Activated naive CD4-positive, alpha-beta T cell treated with anti-CD3 and anti-CD28 coated beads, Interleukin-2, amount 50 U/mL, for 16 hours (primary cell): ENCODE results near the gene TNRC18.

Experiments
- DNase-seq: peaks from one replicate; pipeline ENCODE4 v3.0.0-alpha.2; 2020

TNRC18 gene

GRCh38 chr7:5448378-5449037 is 24.9 kb upstream of the TNRC18 start:
- no peak for DNase-seq

DNA sequence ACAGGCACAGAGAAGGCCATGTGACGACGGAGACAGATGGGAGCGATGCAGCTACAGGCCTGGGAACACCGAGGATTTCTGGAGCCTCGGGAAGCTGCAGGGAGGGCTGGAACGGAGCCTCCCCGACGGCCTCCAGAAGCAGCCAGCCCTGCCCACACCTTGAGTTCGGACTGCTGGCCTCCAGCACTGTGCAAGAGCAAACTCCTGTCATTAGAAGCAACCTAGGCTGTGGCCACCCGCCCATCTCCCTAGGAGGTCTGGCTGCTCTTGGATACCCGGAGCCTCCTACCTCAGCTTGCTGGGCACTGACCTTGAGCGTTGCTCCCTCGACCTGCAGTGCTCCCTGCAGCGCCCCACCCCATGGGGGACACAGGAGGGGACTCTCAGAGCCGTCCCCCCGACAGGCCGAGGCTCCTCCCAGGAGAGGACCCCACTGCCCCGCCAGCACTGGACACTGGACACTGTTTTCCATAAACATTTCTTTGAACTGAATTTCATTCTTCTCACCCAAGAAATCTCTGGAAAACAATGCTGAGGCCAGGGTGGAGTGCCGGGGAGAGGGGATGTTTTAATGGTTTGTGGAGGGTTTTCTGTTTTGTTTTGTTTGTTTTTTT is 22.5 kb upstream of the TNRC18 start:
- no peak for DNase-seq

DNA sequence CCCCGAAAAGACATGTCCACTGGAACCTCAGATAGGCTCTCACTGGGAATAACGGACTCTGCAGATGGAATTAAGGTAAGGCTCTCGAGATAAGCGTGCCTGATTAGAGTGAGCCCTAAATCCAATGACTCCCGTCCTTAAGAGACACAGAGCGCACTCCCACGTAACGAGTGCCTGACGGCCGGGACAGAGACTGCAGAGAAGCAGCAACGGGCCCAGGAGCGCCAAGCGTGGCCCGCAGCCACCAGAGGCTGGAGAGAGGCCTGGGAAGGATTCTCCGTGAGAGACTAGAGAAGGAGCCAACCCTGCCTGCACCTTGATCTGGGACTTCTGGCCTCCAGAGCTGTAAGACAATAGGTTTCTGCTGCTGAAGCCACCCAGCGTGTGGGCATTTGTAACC is 20.0 kb upstream of the TNRC18 start:
- no peak for DNase-seq

DNA sequence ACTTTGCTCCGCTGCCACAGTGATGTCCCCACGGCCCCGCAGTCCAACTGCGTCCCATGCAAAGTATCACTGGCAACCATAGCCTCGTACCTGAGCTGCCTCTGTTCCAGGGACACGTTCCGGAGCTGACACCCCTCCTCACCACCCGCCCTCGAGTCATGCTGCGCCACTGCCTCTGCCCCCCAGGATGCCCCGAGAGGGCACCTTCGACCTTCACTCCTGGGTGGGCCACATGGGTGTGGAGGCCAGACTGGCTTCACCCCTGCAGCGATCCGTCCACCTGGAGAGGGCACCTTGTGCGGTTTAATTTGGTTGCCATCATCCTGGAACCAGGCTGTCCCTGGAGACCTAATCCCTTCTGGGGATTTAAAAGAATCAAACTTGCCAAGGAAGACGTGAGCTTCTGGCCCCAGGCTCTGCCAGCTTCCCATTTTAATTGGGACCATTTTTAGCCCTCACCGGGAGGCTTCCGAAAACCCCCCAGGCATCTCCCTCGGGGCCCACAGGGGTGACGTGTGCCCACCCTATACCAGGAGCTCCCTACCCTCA is 19.2 kb upstream of the TNRC18 start:
- DNase-seq, result no peak

DNA sequence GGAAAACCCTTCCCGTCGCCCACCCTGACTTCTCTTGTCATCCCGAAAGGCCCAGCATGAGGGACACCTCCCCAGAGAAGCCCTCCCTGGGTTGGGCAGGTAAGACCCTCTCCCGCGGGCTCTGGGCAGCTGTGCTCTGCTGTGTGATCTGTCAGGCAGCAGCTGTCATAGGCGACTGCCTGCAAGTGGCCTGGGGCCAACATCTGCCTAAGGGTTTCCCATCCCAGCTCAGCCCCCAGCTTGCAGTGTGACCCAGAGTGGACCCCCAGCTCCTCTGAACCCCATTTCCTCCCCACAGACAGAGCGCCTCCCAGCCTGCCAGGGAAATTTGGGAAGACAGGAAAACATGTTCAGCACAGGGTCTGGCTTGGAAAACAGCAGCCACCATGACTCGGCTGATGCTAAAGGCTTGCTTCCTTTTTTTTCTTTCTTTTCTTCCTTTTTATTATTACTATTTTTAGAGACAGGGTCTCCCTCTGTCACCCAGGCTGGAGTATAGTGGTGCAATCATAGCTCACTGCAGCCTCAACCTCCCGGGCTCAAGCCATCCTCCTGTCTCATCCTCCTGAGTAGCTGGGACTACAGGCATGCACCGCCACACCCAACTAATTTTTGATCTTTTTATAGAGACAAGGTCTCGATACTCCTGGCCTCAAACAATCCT is 18.3 kb upstream of the TNRC18 start:
- no peak for DNase-seq

DNA sequence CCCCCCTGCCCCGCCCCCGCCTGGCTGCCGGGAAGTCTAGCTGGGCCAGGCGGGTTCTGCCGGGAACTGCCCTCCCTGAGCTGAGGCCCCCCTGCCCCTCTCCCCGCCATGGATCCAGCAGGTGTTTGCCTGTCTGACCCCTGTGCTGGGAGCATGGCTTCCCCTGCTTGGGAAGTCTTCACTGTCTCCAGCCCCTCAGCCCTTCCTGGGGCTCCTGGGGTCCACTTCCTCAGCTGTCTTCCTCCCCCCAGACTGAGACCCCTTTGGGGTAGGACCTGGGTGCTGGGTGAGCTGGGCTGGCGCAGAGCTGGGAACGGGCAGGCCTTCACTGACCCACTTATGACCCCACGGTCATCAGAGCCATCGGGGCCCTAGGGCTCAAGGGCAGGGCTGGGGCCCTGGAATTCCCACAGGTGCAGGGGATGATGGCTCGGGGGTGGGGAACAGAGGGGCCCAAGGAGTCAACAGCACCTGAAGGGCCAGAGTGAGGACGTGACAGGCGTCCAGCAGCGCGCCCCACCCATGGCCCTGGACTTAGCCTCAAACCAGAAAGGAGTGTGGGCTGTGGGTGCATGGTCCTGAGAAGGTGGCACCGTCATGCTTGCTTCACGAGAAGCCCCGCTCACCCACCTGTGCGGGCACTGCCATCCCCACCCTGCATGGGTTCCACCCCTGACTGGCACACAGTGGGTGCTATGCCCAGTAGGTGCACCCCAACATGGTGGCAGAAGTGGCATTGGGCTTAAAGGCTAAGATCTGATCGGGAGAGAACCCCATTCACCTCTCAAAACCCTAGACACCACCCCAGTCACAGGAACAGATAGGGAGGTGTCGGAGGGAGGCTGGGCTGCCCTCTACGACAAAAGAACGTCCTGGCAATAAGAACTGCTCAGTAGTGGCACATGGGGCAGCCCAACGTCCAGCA is 16.2 kb upstream of the TNRC18 start:
- no peak for DNase-seq

GRCh38 chr7:5439209-5439571 is 15.6 kb upstream of the TNRC18 start:
- DNase-seq, result no peak

DNA sequence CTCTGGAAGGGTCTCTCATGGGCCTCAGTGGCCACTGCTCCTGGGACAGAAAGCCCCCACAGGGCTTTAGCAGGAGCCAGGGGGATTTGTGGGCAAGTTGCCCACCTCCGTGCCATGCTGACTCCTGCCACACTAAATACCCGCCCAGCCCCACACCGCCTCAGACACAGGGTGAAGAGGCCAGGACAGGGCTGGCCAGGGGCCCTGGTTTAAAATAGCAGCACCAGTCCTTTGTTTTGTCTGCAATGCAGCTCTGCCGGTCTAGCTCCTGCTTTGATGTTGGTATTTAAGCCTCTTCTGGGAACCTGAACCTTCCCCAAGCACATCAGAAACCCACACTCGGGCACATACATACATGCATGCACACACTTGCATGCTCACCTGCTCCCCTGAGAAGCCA is 14.4 kb upstream of the TNRC18 start:
- DNase-seq, result no peak

GRCh38 chr7:5437348-5437892 is 13.8 kb upstream of the TNRC18 start:
- no peak for DNase-seq

GRCh38 chr7:5436003-5436678 is 12.5 kb upstream of the TNRC18 start:
- no peak for DNase-seq

DNA sequence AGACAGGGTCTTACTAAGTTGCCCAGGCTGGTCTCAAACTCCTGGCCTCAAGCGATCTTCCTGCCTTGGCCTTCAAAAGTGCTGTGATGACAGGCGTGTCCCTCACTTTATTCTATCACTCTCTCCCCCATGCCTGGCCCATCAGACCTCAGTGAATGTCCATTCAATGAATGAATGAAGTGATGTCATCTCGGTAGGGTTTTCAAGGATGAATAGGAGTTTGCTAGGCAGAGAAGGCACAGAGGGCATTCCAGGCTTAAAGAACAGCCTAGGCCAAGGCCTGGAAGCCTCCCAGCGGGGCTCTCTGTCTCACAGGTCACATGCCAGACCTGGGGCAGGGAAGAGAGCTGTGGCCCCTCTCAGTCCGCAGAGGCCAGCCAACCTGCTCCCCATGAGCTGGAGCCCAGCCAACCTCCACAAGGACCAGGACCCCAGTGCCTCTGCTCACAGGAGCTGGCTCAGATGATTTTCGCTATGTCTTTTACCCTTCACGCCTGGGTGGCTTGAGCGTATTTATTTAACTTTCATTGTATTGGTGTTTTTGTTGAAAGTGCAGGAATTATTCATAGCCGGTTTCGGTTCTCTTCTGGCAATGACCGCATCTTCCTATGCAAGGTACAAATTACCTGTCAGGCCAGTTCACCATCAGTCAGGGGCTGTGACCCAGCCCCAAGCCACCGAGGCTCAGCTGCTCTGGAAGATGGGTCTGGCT is 11.8 kb upstream of the TNRC18 start:
- no peak for DNase-seq

GRCh38 chr7:5433181-5433580 is 9.5 kb upstream of the TNRC18 start:
- DNase-seq, result no peak

GRCh38 chr7:5432691-5433090 is 9.1 kb upstream of the TNRC18 start:
- DNase-seq, result no peak

GRCh38 chr7:5431560-5432015 is 8.0 kb upstream of the TNRC18 start:
- no peak for DNase-seq

- DNase-seq, result no peak
Observed at GRCh38 chr7:5430612-5430947, 6.9 kb upstream of the TNRC18 start.

DNA sequence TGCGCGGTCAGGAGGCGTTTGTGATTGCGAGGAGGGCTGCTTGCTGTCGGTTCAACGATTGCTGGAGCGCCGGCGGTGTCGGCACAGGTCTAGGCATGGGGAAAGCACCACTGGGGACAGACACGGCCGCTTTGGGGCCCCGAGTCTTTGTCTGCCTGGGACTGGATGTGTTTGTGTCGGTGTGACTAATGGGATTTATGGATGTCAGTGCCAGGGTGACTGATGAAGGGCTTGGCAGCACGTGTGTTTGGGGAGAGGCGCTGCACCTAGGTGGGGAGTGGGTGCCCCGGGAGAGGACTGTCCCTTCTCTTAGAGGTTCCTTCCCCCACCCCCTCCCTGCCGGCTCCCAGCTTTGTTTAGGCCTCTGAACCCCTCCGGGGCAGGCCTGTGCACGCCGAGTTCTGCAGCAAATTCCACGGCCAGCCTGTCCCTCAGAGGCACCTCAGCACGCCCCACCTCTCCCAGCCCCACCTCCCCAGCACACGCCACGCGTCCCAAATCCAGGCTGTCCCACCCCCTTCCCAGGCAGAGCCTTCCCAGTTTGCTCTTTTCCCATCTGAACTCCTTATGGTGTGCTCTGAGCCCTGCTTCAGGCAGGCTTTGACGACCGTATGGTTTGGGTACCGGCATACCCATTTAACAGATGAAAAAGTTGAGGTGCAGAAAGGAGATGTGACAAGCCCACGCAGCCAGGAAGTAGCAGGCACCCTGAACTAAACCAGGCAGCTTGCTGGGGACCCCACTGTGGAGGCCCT is 6.4 kb upstream of the TNRC18 start:
- DNase-seq, result no peak

DNA sequence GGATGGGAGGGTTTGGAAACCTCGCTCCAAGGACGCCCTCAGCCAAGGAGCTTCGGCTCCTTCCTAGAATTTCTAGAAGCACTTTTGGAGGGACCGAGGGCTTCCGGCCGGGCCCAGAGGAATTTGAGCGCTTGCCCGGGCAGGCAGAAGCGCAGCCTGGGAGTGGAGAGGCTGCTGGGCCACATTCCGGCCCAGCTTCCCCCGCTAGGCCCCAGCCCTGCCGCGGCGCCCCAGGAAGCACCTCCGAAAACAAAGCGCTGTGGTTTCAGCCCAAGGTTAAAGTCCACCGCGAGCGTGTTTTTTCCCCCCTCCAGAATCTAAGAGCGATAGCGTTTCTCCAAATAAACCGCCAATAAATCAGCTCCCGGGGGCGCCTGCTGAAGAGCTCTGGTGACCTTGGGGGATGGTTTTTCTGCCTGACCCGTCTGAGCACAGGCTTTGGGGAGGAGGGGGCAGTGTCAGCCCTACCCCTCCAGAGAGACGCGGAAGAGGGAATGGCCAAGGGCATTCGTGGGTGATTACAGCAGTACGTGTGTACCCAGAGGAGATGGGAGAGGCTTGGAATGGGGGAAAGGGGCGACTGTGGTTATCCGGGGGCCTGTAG is 5.7 kb upstream of the TNRC18 start:
- DNase-seq, result no peak

- DNase-seq, result no peak
Observed at GRCh38 chr7:5428478-5429252, 5.0 kb upstream of the TNRC18 start.

DNA sequence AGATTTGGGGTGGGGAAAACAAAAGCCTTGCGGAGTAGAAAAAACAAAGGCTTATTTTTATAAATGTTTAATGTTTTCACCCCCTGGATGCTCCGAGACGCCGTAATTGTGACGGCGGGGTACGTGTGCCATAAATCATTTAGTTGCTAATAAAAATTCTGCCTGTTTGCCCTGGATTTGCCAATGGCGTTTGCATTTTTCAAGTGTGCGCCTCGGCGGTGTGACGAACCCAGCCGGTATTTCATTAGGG is 2.5 kb upstream of the TNRC18 start:
- no peak for DNase-seq
